ENCODE measurements around the gene ADGRE1. TPM values are rescaled to one million over a fixed set of nuclear protein-coding genes. Genes with fewer than 3 reads are reported as not detected.

The ADGRE1 gene
- total RNA-seq, 1 experiment from 2014 or later, result 0.89 TPM

DNA sequence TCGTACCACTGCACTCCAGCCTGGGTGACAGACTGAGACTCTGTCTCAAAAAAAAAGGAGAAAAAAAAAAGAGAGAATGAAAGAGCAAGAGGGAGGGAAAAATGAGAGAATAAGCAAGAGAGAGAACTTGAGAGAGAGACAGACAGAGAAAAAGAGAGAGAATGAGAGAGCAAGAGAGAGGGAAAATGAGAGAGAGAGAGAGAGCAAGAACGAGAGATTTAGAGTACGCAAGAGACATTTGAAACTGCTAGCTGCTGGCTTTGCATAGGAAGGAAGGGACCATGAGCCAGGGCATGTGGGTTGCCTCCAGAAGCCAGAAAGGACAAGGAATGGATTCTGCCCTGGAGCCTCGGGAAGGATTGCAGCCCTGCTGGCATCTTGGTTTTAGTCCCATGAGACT lies 9.6 kb upstream of the ADGRE1 start:
- no peak for DNase-seq (ENCODE audit: low read depth)

- DNase-seq (ENCODE audit: low read depth), result no peak
Measured at GRCh38 chr19:6886277-6886897, 992 bp upstream of the ADGRE1 start.

DNA sequence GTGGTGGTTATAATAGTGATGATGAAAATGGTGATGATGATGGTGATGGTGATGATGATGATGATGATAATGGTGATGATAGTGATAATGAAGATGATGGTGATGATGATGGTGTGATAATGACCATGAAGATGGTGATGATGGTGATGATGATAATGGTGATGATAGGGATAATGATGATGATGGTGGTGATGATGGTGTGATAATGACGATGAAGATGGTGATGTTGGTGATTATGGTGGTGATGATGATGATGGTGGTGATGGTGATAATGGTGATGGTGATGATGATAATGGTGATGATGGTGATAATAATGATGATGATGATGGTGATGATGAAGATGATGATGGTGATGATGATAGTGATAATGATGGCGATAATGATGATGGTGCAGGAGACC lies 1.6 kb downstream of the ADGRE1 start:
- no peak for DNase-seq (ENCODE audit: low read depth)

DNA sequence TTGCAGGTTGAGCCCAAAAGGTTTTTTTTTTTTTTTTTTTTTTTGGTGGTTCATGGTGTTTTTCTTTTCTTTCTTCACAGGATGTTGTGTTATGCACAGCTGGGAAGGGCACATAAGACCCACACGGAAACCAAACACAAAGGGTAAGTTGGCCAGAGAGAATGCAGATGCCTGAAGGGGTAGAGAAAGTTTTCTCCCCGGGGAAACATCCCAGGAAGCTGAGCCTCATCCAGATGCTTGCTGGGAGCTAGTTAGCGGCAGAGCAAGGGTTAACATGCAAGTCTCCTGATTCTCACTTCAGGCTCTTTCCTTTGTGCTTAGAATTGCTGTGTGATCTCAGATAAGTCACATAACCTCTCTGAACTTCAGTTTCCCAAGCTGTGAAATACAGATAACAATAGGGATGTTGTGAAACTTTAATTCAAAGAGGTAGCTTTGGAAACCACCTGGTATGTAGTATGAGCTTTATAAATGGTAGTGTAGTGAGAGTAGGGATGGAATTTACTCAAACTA lies 3.1 kb downstream of the ADGRE1 start:
- DNase-seq (ENCODE audit: low read depth), result no peak

- DNase-seq (ENCODE audit: low read depth), result no peak
Measured at GRCh38 chr19:6890938-6891337, 3.6 kb downstream of the ADGRE1 start.

DNA sequence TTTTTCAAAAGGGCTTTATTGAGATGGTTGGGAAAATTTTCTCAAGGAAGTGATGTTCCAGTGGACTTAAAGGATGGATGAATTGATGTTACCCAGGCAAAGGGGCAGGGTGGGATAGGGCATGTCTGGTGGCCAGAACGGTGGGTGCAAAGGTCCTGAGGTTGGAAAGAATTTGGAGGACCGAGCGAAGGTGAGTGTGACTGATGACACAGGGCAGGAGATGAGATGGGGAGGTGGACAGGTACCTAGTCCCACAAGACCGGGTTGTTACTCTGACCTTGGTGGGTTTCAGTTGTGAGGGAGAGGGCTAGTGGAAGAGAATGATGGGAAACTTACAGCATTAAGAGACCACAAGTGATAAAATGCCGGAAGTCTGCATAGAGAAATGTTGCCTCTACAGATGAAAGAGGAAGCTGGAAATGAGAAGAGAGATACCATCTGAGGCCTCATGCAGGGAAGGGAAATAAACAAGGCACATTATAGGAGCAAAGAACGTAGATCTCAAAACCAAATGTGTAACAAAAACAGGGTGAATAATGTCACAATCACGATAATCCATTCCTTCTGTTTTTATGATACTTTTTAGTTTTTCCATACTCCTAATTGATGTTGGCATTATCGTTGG lies 4.5 kb downstream of the ADGRE1 start:
- DNase-seq (ENCODE audit: low read depth), result no peak

GRCh38 chr19:6894313-6894712 lies 6.9 kb downstream of the ADGRE1 start:
- no peak for DNase-seq (ENCODE audit: low read depth)

GRCh38 chr19:6903446-6903845 lies 16.1 kb downstream of the ADGRE1 start:
- no peak for DNase-seq (ENCODE audit: low read depth)

GRCh38 chr19:6906559-6907060 lies 19.2 kb downstream of the ADGRE1 start:
- DNase-seq (ENCODE audit: low read depth), result no peak

- DNase-seq (ENCODE audit: low read depth), result no peak
Measured at GRCh38 chr19:6911523-6911922, 24.1 kb downstream of the ADGRE1 start.

DNA sequence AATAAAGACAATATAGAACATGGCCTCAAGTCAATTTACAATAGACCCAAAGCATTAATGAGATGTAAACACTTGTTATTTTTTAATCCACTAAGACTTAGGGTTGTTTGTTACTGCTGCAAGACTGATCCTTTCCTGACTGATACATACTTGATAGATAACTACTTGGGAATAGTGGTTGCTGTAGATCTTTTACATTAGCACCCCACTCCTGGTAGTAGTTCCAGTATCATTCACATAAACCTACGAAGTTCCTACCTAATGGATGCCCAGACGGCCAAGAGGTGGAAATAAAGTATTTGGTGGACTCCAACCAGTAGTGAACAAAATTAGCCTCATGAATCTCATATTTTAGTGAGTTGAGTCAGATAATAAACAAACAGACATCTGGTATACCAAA lies 26.9 kb downstream of the ADGRE1 start:
- DNase-seq (ENCODE audit: low read depth), result no peak

GRCh38 chr19:6916952-6917351 lies 29.6 kb downstream of the ADGRE1 start:
- no peak for DNase-seq (ENCODE audit: low read depth)

GRCh38 chr19:6925386-6925785 lies 38.0 kb downstream of the ADGRE1 start:
- no peak for DNase-seq (ENCODE audit: low read depth)

- peak; percentile 60 for DNase-seq (ENCODE audit: low read depth)
Measured at GRCh38 chr19:6925801-6926751, 38.7 kb downstream of the ADGRE1 start.

GRCh38 chr19:6930190-6930589 lies 42.8 kb downstream of the ADGRE1 start:
- no peak for DNase-seq (ENCODE audit: low read depth)

DNA sequence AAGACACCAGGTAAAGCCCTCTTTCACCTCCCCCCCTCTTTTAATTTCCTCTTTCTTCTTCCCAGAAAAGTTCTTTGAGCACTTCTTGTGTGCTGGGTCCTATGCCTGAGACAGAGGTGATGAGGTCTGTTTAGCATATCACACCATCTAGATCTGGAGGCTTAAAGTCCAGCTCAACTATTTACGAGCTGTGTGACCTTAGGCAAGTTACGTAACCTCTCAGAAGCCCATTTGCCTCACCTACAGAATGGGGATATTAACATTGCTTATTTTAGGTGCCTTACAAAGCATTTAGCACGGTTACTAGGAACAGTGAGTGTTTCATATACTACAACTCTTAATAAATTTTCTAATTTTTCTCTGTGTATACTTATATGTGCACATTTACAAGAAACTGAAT lies 47.7 kb downstream of the ADGRE1 start:
- DNase-seq (ENCODE audit: low read depth), result no peak

DNA sequence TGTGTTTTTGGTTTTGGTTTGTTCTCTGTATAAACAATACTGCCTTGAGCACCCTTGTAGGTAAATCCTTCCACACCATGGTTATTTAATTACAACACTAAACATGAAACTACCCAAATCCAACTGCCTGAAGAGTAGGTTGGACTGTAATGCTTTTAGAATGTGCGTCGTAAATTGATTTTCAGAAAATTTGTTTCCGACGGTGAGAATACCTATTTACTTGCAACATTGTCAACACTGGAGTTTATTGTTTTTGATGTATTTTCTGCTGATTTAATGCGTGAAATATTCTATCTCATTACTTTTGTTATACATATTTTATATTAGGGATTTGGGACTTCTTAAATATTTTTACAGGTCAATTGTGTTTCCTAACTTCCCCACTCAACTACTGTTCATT lies 48.2 kb downstream of the ADGRE1 start:
- no peak for DNase-seq (ENCODE audit: low read depth)

- no peak for DNase-seq (ENCODE audit: low read depth)
Measured at GRCh38 chr19:6945733-6946132, 58.4 kb downstream of the ADGRE1 start.

DNA sequence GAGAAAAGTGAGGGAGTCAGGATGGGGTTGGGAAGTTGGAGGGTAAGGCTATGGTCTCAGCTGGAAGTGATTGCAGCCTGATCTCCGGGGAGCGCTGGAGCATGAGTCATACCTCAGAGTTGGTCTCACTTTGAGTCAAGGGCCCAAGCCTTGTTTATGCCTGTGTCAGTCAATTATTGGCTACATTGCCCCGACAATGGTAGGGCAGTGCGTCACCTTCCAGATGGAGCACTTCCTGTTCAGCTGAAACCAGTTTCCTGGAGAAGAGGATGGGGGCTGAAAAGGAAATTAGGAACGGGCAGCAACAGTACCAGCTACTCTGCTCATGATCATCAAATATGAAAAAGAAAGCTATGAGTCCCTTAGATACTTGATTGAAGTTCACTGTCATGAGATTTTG lies 60.4 kb downstream of the ADGRE1 start:
- DNase-seq (ENCODE audit: low read depth), result peak; percentile 86

GRCh38 chr19:6948884-6949283 lies 61.5 kb downstream of the ADGRE1 start:
- DNase-seq (ENCODE audit: low read depth), result no peak

DNA sequence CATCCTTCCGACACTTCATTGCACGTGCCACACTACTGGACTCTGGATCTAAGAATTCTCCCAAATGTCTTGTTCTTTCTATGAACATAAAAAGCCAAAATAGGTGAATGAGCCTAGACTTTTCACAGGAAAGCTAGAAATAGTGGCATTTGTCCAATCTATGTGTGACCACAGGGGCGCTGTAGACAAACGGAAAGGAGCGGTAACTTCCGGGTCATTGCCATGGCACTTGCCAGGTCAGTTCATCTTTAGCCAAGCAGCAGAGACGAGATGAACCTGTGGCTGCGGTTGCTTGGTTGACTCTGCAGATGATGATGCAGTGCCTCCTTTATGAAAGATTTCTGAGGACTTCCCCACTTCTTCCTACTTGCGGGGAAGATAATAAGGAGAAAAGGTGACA lies 65.6 kb downstream of the ADGRE1 start:
- no peak for DNase-seq (ENCODE audit: low read depth)

- DNase-seq (ENCODE audit: low read depth), result no peak
Measured at GRCh38 chr19:6955082-6955481, 67.7 kb downstream of the ADGRE1 start.
